OCI-LY1 (cell line): ENCODE measurements around the gene MYO3B.

ENCODE experiments used
- H2AFZ ChIP-seq: fragments of 200-600 bp; sonication (generic), shearing (Covaris generic); 2 replicates; pipeline ENCODE4 v1.6.0; 2014; ENCODE audit warnings: antibody characterized with exemption, mild to moderate bottlenecking, low read length
- H3F3A ChIP-seq: fragments of 200-600 bp; sonication (generic), shearing (Covaris generic); 2 replicates; pipeline ENCODE4 v1.6.0; 2014; ENCODE audit warnings: mild to moderate bottlenecking, antibody characterized with exemption, low read length, moderate library complexity; ENCODE audit not compliant: insufficient read depth
- H3K27ac ChIP-seq: fragments of 200-600 bp; sonication (generic); 2 replicates; pipeline ENCODE4 v1.5.1; 2014; ENCODE audit warnings: low read length, mixed run types, mild to moderate bottlenecking, low read depth; ENCODE audit not compliant: poor library complexity, severe bottlenecking
- H3K27me3 ChIP-seq: fragments of 200-600 bp; sonication (generic); 2 replicates; pipeline ENCODE4 v1.6.0; 2014; ENCODE audit warnings: antibody characterized with exemption, mild to moderate bottlenecking, low read length, moderate library complexity; ENCODE audit not compliant: insufficient read depth
- H3K36me3 ChIP-seq: fragments of 200-600 bp; sonication (generic); 2 replicates; pipeline ENCODE4 v1.6.1; 2014; ENCODE audit warnings: mild to moderate bottlenecking, antibody characterized with exemption, low read length, moderate library complexity, mixed read lengths; ENCODE audit not compliant: insufficient read depth
- H3K4me1 ChIP-seq: fragments of 200-600 bp; sonication (generic); 2 replicates; pipeline ENCODE4 v1.5.1; 2014; ENCODE audit warnings: mild to moderate bottlenecking, low read length, moderate library complexity; ENCODE audit not compliant: insufficient read depth, severe bottlenecking
- H3K4me2 ChIP-seq: fragments of 200-600 bp; sonication (generic), shearing (Covaris generic); 2 replicates; pipeline ENCODE4 v1.6.1; 2014; ENCODE audit warnings: low read length
- H3K4me3 ChIP-seq: fragments of 200-600 bp; sonication (generic); 2 replicates; pipeline ENCODE4 v1.5.1; 2014; ENCODE audit warnings: low read length, low read depth, mild to moderate bottlenecking, mixed read lengths; ENCODE audit not compliant: poor library complexity, severe bottlenecking
- H3K79me2 ChIP-seq: fragments of 200-600 bp; shearing (Covaris generic); 2 replicates; pipeline ENCODE4 v1.6.1; 2016; ENCODE audit warnings: mixed run types, low read length, mixed read lengths; ENCODE audit not compliant: insufficient read depth
- H3K9ac ChIP-seq: fragments of 200-600 bp; sonication (generic), shearing (Covaris generic); 2 replicates; pipeline ENCODE4 v1.6.1; 2014; ENCODE audit warnings: mild to moderate bottlenecking, low read length, mixed read lengths
- H3K9me2 ChIP-seq: fragments of 200-600 bp; sonication (generic), shearing (Covaris generic); 2 replicates; pipeline ENCODE4 v1.6.1; 2014; ENCODE audit warnings: low read depth, mild to moderate bottlenecking, low read length, mixed read lengths
- H3K9me3 ChIP-seq: fragments of 200-600 bp; shearing (Covaris generic); 2 replicates; pipeline ENCODE4 v1.6.1; 2014; ENCODE audit warnings: low read length, mixed read lengths
- H4K20me1 ChIP-seq: fragments of 200-600 bp; sonication (generic), shearing (Covaris generic); 2 replicates; pipeline ENCODE4 v1.6.0; 2016; ENCODE audit warnings: mild to moderate bottlenecking, low read length; ENCODE audit not compliant: insufficient read depth
- CTCF ChIP-seq: fragments of 200-600 bp; sonication (generic), shearing (Covaris generic); IDR thresholded peaks from 2 replicates; pipeline ENCODE4 v1.5.1; 2017; ENCODE audit warnings: mild to moderate bottlenecking, antibody characterized with exemption, low read length, moderate library complexity, mixed read lengths
- EZH2 ChIP-seq: fragments of 200-600 bp; sonication (generic), shearing (Covaris generic); IDR thresholded peaks from 2 replicates; pipeline ENCODE4 v1.8.0; 2017; ENCODE audit warnings: borderline replicate concordance, mixed run types, mild to moderate bottlenecking, antibody characterized with exemption, low read length, moderate library complexity, mixed read lengths

The MYO3B gene

GRCh38 chr2:170238776-170239175 lies 60.8 kb downstream of the MYO3B start:
- no peak overlapping the region for H2AFZ ChIP-seq
- H3K9me2 ChIP-seq: no peaks in the 10 kb centered on the region
- no peak overlapping the region for H3K9ac ChIP-seq
- H3K4me1 ChIP-seq: no peaks in the 10 kb centered on the region
- no peaks in the 10 kb centered on the region for H3K36me3 ChIP-seq
- H3K79me2 ChIP-seq: no peaks in the 10 kb centered on the region
- TF ChIP-seq EZH2: no peak
- no peak for TF ChIP-seq CTCF
- H3K4me3 ChIP-seq: no peak overlapping the region
- no peak overlapping the region for H3K4me2 ChIP-seq
- H3K9me3 ChIP-seq: no peaks in the 10 kb centered on the region
- no peaks in the 10 kb centered on the region for H4K20me1 ChIP-seq
- no peaks in the 10 kb centered on the region for H3K27me3 ChIP-seq
- no peak overlapping the region for H3K27ac ChIP-seq
- H3F3A ChIP-seq: no peaks in the 10 kb centered on the region

GRCh38 chr2:170240629-170241028 lies 62.7 kb downstream of the MYO3B start:
- no peak overlapping the region for H2AFZ ChIP-seq
- no peak overlapping the region for H3K4me2 ChIP-seq
- no peaks in the 10 kb centered on the region for H3K27me3 ChIP-seq

GRCh38 chr2:170241756-170242155 lies 63.8 kb downstream of the MYO3B start:
- Histone ChIP-seq H3K27ac (no peak overlapping the region), H3F3A (no peaks in the 10 kb centered on the region), H3K36me3 (no peaks in the 10 kb centered on the region), H2AFZ (no peak overlapping the region), H3K4me2 (no peak overlapping the region), H3K4me1 (no peaks in the 10 kb centered on the region), H3K9me2 (no peaks in the 10 kb centered on the region), H3K9ac (no peak overlapping the region), H3K9me3 (no peaks in the 10 kb centered on the region), H3K79me2 (no peaks in the 10 kb centered on the region), H4K20me1 (no peaks in the 10 kb centered on the region), H3K4me3 (no peak overlapping the region), H3K27me3 (no peaks in the 10 kb centered on the region)
- TF ChIP-seq CTCF (no peak), EZH2 (no peak)

More at GRCh38 chr2:170240629-170241028, 62.7 kb downstream of the MYO3B start:
- Histone ChIP-seq H3K9me3 (no peaks in the 10 kb centered on the region), H3F3A (no peaks in the 10 kb centered on the region), H3K4me3 (no peak overlapping the region), H3K4me1 (no peaks in the 10 kb centered on the region), H3K79me2 (no peaks in the 10 kb centered on the region), H3K27ac (no peak overlapping the region), H4K20me1 (no peaks in the 10 kb centered on the region), H3K9ac (no peak overlapping the region), H3K9me2 (no peaks in the 10 kb centered on the region), H3K36me3 (no peaks in the 10 kb centered on the region)
- TF ChIP-seq EZH2 (no peak), CTCF (no peak)
